Ovary (tissue), 3 donors: ENCODE results near the gene PTPRK.

Experiments
- EP300 ChIP-seq: sonication (generic); formaldehyde crosslinking; IDR thresholded peaks from one replicate; pipeline ENCODE4 v1.6.1; 2017; ENCODE audit warnings: antibody characterized with exemption
- POLR2A ChIP-seq: fragments of 450-650 bp; IDR thresholded peaks from one replicate; pipeline ENCODE4 v1.6.1; 2017; ENCODE audit warnings: antibody characterized with exemption, mild to moderate bottlenecking, moderate library complexity
- TF ChIP-seq, protein P1 (sequence below), 3 donors: fragments of 450-650 bp in 2 of 3; fragments of 200-600 bp in 1 of 3; IDR thresholded peaks; one replicate each; pipeline versions ENCODE4 v1.5.1 to v1.8.0; 2016 to 2022; ENCODE audit warnings: antibody characterized with exemption in 3 of 3, mild to moderate bottlenecking in 1 of 3
- donor health status: DM: no; HTN: no; CAD: no.

DNA sequence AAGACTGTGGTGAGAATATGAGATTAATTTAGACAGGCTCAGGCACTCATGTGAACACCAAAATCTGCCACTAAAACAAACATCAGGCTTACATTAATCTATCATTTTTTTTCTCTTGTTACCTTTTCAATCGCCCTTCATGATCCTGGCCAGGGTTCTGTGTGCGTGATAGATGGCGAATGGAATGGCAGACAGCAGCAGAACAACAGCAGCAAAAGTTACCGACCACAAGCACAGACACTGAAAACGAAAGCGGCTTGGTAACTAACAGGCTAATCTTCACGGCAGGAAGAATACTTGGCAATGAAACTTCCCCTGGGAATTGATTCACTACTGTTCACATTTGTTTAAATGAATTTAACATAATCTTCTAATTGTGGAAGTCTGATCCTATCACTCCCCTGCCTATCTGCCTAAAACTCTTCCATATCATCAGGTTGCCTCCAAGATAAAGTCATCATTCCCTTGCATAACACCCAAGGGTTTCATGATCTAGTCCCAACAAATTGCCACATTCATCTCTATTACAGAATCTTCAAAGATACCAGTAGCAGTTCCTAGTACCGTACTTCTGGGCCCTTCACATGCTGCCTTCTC lies 28.7 kb downstream of the PTPRK start:
- TF ChIP-seq, protein P1, sequence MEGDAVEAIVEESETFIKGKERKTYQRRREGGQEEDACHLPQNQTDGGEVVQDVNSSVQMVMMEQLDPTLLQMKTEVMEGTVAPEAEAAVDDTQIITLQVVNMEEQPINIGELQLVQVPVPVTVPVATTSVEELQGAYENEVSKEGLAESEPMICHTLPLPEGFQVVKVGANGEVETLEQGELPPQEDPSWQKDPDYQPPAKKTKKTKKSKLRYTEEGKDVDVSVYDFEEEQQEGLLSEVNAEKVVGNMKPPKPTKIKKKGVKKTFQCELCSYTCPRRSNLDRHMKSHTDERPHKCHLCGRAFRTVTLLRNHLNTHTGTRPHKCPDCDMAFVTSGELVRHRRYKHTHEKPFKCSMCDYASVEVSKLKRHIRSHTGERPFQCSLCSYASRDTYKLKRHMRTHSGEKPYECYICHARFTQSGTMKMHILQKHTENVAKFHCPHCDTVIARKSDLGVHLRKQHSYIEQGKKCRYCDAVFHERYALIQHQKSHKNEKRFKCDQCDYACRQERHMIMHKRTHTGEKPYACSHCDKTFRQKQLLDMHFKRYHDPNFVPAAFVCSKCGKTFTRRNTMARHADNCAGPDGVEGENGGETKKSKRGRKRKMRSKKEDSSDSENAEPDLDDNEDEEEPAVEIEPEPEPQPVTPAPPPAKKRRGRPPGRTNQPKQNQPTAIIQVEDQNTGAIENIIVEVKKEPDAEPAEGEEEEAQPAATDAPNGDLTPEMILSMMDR (IDR thresholded peaks at IDR 0.05): no peak
- TF ChIP-seq POLR2A (no peak), EP300 (no peak)
